Heart left ventricle (tissue), 16 donors: ENCODE results near the gene KDM5B. TPM values are rescaled to one million over a fixed set of nuclear protein-coding genes. Genes with fewer than 3 reads are reported as not detected.

Source experiments
- ATAC-seq, 4 donors: fragments of 200-7000 bp; cut with Tn5 transposase; one replicate each; pipeline ENCODE4 v1.9.1; 2020 to 2022; ENCODE audit warnings: moderate library complexity in 4 of 4, mild to moderate bottlenecking in 3 of 4, moderate number of reproducible peaks in 1 of 4
- DNase-seq, 5 donors: peaks; one replicate each; pipeline ENCODE4 v3.0.0-alpha.2; 2020
- H3K27ac ChIP-seq, 12 donors: fragments of 200-600 bp; sonication (generic) in 4 of 12; one replicate each; pipeline versions ENCODE4 v1.5.0 to v1.8.0; 2016 to 2022; ENCODE audit warnings: mild to moderate bottlenecking in 2 of 12
- H3K27me3 ChIP-seq, 9 donors: fragments of 200-600 bp; sonication (generic) in 2 of 9; one replicate each; pipeline versions ENCODE4 v1.5.1 to v1.8.0; 2016 to 2022; ENCODE audit warnings: mild to moderate bottlenecking in 3 of 9
- H3K36me3 ChIP-seq, 9 donors: fragments of 200-600 bp; sonication (generic) in 2 of 9; one replicate each; pipeline versions ENCODE4 v1.5.0 to v1.8.0; 2018 to 2022; ENCODE audit warnings: mild to moderate bottlenecking in 2 of 9
- H3K4me1 ChIP-seq, 12 donors: fragments of 200-600 bp; sonication (generic) in 4 of 12; one replicate each; pipeline versions ENCODE4 v1.5.0 to v1.8.0; 2016 to 2022; ENCODE audit warnings: mild to moderate bottlenecking in 3 of 12
- H3K4me3 ChIP-seq, 12 donors: fragments of 200-600 bp; sonication (generic) in 4 of 12; one replicate each; pipeline versions ENCODE4 v1.5.0 to v1.8.0; 2017 to 2022; ENCODE audit warnings: mild to moderate bottlenecking in 9 of 12, moderate library complexity in 4 of 12
- H3K9me3 ChIP-seq, 12 donors: fragments of 200-600 bp; sonication (generic) in 4 of 12; one replicate each; pipeline versions ENCODE4 v1.5.0 to v1.8.0; 2016 to 2022; ENCODE audit warnings: mild to moderate bottlenecking in 1 of 12
- POLR2A ChIP-seq, 2 donors: fragments of 450-650 bp; IDR thresholded peaks; one replicate each; pipeline ENCODE4 v1.6.1; 2017; ENCODE audit warnings: antibody characterized with exemption in 2 of 2, mild to moderate bottlenecking in 2 of 2, moderate library complexity in 2 of 2
- WGBS, 4 donors: extraction: QIAGEN DNeasy Blood & Tissue Kit in 2 of 4; methylation state at CpG; one replicate each; pipeline versions ENCODE4 v1.1.5 to v1.1.7; 2013 to 2018; 5-methylcytosine and 5-hydroxymethylcytosine counted together
- intact Hi-C, 10 donors: fragments of 100-400 bp; cut with DNase I; formaldehyde crosslinking; loops; one replicate each; pipeline versions ENCODE4 v1.11.1 to v1.14.2; 2022
- polyA plus RNA-seq, 2 donors: library from polyadenylated mRNA; stranded (reverse); fragments of 200-250 nt; gene quantifications; one replicate each; pipeline ENCODE4 v1.2.3, GENCODE V29; 2013
- total RNA-seq, 9 donors: library from RNA; depleted of rRNA in 2 of 9; stranded (reverse); fragments of >200 nt in 2 of 9; fragmentation: NEBNext Ultra II Directional in 3 of 9; extraction: Animal tissue kit (Norgen Biotek cat#: 25700) in 3 of 9; gene quantifications; one replicate each; pipeline versions ENCODE4 v1.1.0 to v1.2.4, GENCODE V29; 2016 to 2023
- TF ChIP-seq, protein P1 (sequence below), 12 donors: fragments of 200-600 bp; sonication (generic) in 4 of 12; IDR thresholded peaks; one replicate each; pipeline versions ENCODE4 v1.5.0 to v1.8.0; 2018 to 2022; ENCODE audit warnings: antibody characterized with exemption in 12 of 12, mild to moderate bottlenecking in 5 of 12
- donor health status: ischemic (EF 13 %, LVEDD 7.1; RV severe dilation, severe dysfunction).
- donor health status: healthy with polysubstance abuse.
- donor health status: DM: no; HTN: yes; CAD: no.
- donor health status: DM: no; HTN: no; CAD: no.
- donor health status: ischemic (EF 25% LVEDD 6.9; RV normal size, moderate dysfunction).
- donor health status: ischemic (EF 25% LVEDD 5.7; RV mildly dilated, moderate dysfunction).
- donor health status: healthy.
- donor health status: DM: yes; HTN: yes; CAD: no.
- donor health status: ischemic (EF 35%, LVEDD 5.7; RV mildly dilated, moderate dysfunction).
- donor health status: nonischemic (EF 11% LVEDD 7.7; RV severe dilation, severe dysfunction).
- donor health status: DM: yes; HTN: yes; CAD: no.
- donor health status: PGD.
- donor health status: ischemic (EF 29% LVEDD 5.4; RV normal size, mild dysfunction).
- donor health status: nonischemic (EF 23%, LVEDD 6.1; RV moderate dilation, normal function).

KDM5B gene
- total and polyA plus RNA-seq, 11 donors: 5.2 to 22.9 (median 14.1) TPM

GRCh38 chr1:202688401-202688800 lies 119.8 kb downstream of the KDM5B start:
- no peak overlapping the region for H3K4me3 ChIP-seq
- TF ChIP-seq, protein P1, sequence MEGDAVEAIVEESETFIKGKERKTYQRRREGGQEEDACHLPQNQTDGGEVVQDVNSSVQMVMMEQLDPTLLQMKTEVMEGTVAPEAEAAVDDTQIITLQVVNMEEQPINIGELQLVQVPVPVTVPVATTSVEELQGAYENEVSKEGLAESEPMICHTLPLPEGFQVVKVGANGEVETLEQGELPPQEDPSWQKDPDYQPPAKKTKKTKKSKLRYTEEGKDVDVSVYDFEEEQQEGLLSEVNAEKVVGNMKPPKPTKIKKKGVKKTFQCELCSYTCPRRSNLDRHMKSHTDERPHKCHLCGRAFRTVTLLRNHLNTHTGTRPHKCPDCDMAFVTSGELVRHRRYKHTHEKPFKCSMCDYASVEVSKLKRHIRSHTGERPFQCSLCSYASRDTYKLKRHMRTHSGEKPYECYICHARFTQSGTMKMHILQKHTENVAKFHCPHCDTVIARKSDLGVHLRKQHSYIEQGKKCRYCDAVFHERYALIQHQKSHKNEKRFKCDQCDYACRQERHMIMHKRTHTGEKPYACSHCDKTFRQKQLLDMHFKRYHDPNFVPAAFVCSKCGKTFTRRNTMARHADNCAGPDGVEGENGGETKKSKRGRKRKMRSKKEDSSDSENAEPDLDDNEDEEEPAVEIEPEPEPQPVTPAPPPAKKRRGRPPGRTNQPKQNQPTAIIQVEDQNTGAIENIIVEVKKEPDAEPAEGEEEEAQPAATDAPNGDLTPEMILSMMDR (IDR thresholded peaks at IDR 0.05): no peak
- no peak for TF ChIP-seq POLR2A (IDR thresholded peaks at IDR 0.05)
- ATAC-seq (no peak), DNase-seq (no peak)
- intact Hi-C loops: no loop called here
- no peaks in the 10 kb centered on the region for H3K9me3 ChIP-seq
- H3K36me3 ChIP-seq: no peaks in the 10 kb centered on the region
- H3K27ac ChIP-seq: no peak overlapping the region
- 57 to 72% (median 69%) methylated on average over 7 of the region's 7 CpGs for WGBS, 4 donors
- peaks cover 0 to 39% (median 4%) of the 10 kb centered on the region in 9 donors for H3K27me3 ChIP-seq
- no peaks in the 10 kb centered on the region for H3K4me1 ChIP-seq

DNA sequence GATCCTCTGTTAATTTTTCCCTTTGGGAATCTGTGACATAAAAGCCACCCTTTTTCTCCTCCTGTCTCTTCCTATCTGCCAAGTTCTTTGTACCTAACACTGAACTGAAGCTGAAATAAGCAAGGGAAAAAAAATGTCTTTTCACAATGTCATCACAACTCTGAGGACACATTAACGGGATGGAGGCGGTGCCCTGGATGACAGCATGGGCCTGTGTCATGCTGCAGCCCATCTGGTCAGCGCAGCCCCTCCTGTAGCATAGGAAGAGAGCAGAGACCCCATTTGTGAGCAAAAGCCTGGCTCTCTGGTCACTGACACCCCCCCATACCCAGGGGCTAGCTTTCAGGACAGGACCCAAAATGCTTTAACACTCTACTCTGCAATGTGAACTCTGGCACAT lies 120.4 kb downstream of the KDM5B start:
- Histone ChIP-seq H3K4me1 (no peaks in the 10 kb centered on the region), H3K36me3 (no peaks in the 10 kb centered on the region), H3K9me3 (no peaks in the 10 kb centered on the region), H3K27me3 (peaks cover 0 to 42% (median 4%) of the 10 kb centered on the region in 9 donors), H3K27ac (no peak overlapping the region), H3K4me3 (no peak overlapping the region)
- DNase-seq: no peak
- TF ChIP-seq POLR2A (IDR thresholded peaks at IDR 0.05): no peak
- TF ChIP-seq, protein P1 (IDR thresholded peaks at IDR 0.05): no peak
- 69 to 74% (median 71%) methylated on average over 3 of the region's 3 CpGs for WGBS, 4 donors
- ATAC-seq: no peak
- intact Hi-C loops: no loop called here

- no peak for DNase-seq
- TF ChIP-seq, protein P1 (IDR thresholded peaks at IDR 0.05): no peak
- no peak for TF ChIP-seq POLR2A (IDR thresholded peaks at IDR 0.05)
- H3K27me3 ChIP-seq: peaks cover 0 to 46% (median 4%) of the 10 kb centered on the region in 9 donors
- no peak for ATAC-seq
- intact Hi-C loops: no loop called here
- H3K4me3 ChIP-seq: no peak overlapping the region
- WGBS, 4 donors: 63 to 76% (median 68%) methylated on average over 10 to 11 of the region's 11 CpGs
- H3K9me3 ChIP-seq: no peaks in the 10 kb centered on the region
- no peak overlapping the region for H3K27ac ChIP-seq
- H3K4me1 ChIP-seq: no peaks in the 10 kb centered on the region
- H3K36me3 ChIP-seq: no peaks in the 10 kb centered on the region
Observed at GRCh38 chr1:202687370-202687769, 120.9 kb downstream of the KDM5B start.

DNA sequence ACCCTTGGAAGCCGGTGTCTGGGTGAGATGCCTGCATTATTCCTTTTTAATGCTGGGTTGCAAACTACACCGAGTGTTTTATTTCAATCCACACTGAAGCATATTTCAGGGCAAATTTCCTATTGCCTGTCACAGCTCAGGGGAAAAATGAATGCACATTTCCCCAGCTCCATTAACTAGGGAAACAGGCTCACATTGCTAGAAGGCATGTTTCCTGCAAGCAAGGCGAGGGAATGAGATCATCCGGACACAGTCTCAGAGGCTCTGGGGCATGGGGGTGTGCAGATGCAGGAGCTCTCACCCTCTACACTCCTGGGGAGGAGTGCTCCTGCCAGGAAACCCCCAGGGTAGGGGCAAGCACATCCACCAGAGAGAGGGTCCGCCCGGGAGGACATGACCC lies 122.6 kb downstream of the KDM5B start:
- Histone ChIP-seq H3K4me1 (no peaks in the 10 kb centered on the region), H3K27ac (no peak overlapping the region), H3K36me3 (no peaks in the 10 kb centered on the region), H3K27me3 (peaks cover 0 to 58% (median 11%) of the 10 kb centered on the region in 9 donors), H3K9me3 (no peaks in the 10 kb centered on the region), H3K4me3 (no peak overlapping the region)
- DNase-seq (no peak), ATAC-seq (no peak)
- no peak for TF ChIP-seq POLR2A (IDR thresholded peaks at IDR 0.05)
- TF ChIP-seq, protein P1 (IDR thresholded peaks at IDR 0.05): no peak
- intact Hi-C loops: no loop called here
- 57 to 70% (median 64%) methylated on average over 4 to 6 of the region's 6 CpGs for WGBS, 4 donors
